ENCODE data around the gene NDST3.

NDST3 gene

DNA sequence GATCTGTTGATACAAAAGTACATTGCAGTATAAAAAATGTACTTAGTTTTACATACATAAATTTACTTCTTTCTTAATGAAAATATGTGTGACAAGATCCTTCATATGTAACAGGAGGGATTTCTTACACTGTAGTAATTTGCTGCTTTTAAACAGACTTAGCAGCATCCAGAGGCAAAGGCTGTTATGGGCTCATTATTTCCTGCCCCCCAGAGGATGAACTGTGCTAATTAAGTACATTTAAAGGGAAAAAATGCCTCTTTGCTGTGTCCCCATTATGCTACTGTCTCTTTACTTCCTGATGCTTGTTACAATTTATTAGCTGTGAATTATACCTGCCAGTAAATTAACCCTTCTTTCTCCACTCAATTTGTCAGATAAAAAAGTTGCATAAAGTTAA, 47.1 kb downstream of the NDST3 start:
- DNase-seq (ENCODE audit: low read depth): no peak

DNA sequence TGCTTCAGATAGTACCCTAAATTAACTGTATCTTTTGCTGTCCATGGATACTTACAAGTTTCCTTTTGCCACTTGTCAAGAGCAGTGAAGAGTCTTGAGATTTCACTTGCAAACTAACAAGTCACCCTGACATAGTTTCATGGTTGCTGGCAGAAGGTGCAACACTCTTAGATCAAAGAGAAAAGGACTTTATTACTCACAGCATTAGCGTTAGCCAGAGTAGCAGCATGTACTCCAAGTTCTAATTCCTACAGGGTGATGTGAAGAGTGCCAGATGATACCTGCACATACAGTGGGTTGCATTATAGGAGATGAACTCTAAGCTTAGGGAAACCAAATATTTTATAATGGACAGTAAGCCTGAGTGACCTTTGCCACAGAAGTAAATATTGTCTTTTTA, 47.9 kb downstream of the NDST3 start:
- no peak for DNase-seq (ENCODE audit: low read depth)

DNA sequence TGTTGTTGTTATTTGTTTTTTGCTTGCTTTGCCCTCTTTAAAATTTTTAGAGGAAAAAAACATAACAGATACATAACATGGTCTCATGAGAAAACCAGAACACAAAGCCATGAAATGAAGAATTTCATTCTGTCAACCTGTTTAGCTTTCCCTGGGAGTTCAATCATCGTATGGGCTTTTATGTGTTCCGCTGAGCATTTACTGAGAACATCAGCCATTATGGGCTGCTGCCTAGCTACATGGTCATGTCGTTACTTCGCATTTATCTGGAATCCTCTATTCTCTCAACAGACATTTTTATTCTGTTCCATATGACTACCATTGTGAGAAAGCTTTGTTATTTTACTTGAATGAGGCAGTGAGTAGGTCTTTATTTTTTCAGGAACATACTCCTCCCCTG, 51.4 kb downstream of the NDST3 start:
- DNase-seq (ENCODE audit: low read depth): no peak

DNA sequence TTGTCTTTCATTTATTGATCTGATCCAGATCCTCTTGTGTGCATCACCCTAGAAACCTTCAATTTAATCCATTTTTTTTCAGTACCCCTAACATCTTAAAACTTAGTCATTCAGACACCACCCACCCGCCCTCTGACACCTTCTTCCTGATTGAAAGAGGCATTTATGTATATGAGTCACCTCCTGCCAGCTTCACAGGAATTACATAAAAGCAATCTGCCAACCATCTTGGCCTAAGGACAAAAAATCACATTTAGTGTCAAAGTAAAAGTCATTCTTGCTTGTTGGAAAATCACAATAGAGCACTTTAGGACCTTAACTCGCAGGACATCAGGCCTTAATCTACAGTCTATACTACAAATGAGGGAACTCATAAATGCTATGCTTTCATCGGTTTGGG, 52.1 kb downstream of the NDST3 start:
- DNase-seq (ENCODE audit: low read depth): peak; percentile 13

DNA sequence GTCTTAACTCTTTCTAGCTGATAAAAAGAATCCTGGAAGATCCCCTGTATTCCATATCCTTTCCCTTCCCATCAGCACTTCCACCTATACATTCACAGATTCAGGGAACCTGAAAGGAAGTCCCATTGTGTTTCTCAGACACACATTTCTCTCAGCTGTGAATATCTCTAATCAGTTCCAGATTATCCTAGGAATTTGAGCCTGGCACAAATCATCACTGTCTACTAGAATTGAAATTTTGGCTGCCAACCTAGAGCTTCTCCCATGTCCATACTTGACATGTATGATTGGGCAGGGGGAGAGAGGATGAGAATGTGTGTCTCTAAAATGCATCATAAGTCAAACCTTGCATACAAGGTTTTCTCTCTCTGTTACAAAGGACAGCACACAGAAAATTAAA, 53.1 kb downstream of the NDST3 start:
- DNase-seq (ENCODE audit: low read depth): no peak

DNA sequence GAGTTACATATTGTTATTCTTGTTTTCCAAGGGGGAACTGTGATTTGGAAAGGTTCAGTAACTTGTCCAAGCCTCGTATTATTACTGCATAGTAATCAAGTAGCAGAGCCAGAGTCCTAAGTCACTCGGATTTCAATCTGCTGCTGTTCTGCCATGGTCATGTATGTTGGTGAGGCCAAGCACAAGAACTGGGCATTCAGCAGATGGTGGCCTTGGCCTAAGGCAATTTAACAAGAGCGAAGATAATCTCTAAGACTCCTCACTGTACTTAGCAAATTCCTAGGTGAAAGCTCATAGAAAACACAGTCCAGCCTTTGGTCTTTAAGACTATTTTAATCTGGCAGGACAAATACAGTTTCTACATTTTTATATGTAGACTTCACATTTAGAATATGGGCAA, 64.8 kb downstream of the NDST3 start:
- no peak for DNase-seq (ENCODE audit: low read depth)

DNA sequence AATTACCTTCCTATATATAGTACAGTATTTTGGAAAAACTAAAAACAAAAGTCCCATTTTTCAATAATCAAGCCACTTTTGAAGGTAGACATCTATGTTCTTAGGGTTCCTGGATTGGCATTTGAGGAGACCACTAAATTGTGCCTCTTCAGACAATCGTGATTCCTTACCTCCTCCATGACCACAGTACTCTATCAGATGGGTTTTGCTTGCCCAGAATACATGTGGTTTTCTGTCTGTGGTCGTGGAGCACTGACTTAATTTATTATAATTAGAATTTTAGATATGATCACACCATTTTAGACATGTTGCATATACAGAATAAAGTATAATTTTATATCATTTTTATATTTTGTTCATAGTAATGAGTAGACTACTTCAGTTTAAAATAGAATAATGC, 67.9 kb downstream of the NDST3 start:
- no peak for DNase-seq (ENCODE audit: low read depth)

DNA sequence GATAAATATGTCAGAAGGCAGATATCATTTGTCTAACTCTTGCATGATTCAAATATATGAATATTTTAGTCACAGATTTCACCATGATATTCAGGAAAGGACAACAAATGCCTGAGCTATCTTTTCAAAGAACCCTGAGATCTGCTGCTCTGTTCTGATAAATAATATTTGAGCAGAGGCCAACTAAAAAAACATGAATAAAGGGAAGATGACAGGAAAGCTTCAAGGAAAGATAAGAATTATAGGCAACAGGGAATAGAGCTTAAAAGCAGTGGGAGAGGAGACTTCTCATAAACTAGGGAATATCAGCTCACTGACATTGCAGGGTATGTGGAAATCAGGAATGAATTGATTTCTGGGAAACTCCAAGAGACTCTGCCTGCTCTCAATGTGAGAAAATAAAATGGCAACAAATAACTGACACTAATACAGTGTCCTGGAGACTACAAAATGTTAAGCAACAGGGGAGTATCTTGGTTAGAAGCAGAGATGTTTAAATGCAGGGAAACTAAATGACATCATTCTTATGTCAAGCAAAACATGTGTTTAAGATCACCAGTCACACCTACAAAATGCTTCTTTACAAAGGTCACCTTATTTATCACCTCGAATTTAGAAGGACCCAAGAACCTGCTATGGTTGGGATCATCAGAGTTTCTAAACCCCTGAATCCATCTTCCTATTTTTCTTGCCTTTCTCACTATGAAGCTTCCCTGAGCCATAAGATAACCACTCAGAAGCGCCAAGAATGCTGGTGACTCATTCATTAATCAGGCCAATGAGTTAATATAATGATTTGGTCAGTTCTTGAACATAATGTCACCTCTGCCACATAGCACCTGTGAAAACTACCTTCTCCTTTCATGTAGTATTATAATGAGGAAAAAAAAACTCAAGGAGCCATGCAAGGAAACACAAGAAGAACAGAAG, 78.1 kb downstream of the NDST3 start:
- no peak for DNase-seq (ENCODE audit: low read depth)

DNA sequence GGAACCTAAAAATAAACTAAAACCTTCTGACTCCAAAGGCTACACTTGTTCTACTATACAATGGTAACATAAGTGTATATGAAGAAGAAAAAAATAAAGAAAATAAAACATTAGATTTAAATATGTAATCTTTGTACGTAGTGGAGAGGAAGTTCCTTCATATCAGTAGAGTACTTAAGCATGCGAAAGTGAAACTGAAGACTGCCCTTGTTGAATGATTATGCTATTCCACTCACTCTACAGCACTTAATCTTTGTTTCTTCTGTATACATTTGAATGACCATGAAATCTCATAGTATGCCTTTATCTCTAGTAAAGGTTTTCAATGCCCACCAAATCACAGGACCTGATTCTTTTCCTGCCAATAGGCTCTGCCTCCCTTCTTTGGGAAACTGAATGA, 78.9 kb downstream of the NDST3 start:
- no peak for DNase-seq (ENCODE audit: low read depth)

DNA sequence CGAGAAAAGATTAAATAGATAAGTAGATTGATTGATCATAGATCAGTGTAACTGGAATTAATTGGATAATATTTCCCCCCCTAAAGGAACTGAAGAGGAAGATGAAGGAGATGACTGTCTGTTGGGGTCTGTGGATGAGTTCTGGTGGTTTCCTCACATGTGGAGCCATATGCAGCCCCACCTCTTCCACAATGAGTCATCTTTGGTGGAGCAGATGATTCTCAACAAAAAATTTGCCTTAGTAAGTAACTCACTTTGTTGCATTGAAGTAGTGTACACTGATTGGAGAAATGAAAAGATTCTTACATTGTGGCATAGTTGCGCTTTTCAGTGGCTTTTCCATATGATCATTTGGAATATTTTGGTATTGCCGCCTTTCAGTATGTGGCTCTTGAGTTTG, 80.4 kb downstream of the NDST3 start:
- no peak for DNase-seq (ENCODE audit: low read depth)

DNA sequence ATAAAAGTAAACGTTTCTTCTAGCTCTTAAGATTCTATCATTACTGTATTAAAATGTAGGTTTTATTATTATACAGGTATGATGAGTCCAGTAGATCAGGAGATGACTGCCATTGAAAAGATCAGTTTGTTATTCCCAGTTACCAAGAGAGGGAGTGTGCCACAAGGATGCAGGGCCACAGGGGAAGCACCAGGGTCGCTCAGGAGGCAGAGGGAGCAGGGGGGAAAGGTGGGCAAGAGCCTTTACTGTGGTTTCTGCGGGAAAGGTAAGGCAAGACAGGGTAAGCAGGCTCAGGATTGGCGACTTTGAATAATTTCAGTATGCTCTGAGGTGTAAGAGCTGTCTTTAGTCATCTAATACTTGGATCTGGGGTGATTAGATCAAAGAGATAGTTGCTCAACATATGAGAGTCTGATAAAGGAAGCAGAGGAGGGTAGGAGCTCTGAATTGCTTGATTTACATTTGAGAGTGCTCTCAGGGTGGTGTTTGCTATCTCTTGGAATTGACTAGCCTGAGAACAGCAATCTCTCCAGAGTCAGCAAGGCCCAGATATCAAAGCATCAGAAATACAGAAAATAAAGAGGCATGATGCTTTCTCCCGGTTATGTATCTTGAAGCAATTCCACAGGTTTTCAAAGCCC, 86.0 kb downstream of the NDST3 start:
- no peak for DNase-seq (ENCODE audit: low read depth)

DNA sequence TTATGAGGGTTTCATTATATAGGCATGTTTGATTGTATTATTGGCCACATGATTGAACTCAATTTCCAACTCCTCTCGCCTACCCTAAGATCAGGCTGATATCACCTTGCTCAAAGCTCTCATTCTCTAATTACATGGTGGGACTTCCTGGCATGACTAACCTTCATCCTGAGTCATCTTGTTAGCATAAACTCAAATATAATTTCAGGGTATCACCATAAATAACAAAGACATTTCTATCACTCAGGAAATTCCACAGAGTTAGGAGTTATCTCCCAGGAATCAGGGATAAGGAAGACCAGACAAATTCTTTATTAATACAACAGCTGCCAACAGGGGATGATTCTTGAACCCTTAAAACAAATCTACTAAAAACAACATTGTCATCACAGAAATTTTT, 90.7 kb downstream of the NDST3 start:
- no peak for DNase-seq (ENCODE audit: low read depth)

DNA sequence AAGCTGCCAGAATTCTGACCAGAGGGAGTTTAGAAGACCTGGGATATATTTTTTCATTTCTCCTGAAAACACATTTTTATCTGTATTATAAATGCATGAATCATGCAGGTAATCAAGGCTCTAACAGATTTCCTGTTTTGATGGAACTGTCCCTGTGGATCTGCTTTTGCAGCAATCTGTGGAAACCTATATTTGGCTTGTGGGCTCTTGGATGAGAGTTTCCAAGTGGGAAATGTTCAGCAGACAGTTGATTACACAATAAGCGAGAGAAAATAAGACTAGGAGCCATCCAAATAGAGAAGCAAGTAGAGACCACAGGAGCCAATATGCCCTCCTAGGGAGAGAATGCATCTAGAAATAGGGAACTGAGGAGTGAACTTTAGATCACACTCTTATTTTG, 105.0 kb downstream of the NDST3 start:
- DNase-seq (ENCODE audit: low read depth): no peak

DNA sequence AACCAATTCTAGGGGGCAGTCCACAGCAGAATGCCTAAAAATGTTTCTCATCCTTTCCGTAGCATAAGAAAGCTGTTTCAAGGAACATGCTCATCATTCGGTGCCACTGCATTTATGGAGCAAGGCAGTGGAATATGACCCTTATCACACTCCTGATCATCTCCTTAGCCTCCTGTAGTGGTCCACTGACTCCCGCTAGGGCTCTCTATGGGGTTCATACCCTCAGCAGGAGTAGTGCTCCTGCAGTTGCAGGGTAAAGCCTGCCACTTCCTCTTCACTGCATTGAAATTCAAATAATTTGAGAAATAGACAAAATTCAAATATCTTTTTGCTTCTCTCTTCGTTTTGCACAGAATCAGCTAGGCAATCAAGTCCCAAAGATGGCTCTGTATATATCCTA, 107.0 kb downstream of the NDST3 start:
- no peak for DNase-seq (ENCODE audit: low read depth)

DNA sequence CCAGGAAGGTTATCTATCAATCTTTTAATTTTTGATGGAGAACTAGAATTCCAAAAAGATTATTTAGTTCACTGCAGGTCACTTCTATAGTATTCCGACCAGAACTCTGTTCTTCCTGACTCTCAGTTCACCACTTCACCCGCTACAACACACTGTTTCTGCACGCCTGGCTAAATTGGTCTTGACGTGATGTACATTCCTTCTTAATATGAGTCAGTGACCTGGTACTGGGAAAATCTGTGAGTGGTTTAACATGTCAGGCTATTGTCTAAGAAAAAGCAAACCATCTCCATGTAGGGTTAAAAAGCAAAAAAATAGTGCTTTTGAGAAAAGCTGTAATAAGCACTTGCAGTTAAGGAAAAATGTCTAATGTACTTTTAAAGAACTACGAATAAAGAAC, 120.4 kb downstream of the NDST3 start:
- DNase-seq (ENCODE audit: low read depth): no peak

DNA sequence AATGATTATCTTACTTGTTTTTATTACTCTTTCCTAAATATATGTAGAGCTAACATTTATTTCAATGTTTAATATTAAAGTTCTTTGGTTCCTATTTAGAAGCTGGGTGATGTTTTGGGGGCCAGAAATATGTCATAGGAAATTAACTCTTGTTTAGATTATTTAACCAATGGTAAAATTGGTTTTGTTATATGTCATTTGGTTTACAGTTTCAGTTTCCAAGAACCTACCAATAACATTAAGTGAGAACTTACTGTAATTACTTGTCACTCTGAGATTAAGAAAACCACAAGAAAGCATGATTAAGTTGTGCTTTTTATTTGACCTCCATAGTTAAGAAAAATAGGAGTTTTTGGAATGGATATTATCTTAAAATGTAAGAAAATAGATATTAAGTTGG, 121.2 kb downstream of the NDST3 start:
- DNase-seq (ENCODE audit: low read depth): no peak

DNA sequence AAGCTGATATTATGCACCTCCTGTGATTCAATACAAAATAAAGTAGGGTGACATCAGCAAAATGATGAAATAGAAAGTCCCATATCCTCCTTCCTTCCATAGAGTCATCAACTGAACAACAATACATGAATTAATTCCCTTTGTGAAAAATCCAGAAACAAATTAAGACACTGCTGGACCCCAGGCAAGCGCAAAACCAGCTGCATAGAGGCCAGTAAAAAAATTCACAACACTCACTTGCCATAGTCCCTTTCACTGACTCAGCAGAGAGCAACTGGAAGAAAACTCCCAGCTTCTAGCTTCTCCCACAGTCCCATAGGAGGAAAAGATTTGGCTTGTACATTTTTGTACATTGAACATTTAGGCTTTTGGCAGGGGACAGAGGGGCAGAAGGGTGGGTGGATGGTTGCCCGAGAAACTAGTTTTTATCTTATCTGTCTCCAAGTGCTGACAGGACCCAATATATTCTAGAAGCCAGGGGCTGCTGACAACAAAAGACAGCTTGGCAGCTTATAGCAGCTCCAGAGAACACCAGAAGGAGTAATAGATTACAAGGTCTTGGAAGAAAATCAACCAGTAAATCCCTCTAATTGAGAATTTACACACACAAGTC, 124.6 kb downstream of the NDST3 start:
- DNase-seq (ENCODE audit: low read depth): no peak

DNA sequence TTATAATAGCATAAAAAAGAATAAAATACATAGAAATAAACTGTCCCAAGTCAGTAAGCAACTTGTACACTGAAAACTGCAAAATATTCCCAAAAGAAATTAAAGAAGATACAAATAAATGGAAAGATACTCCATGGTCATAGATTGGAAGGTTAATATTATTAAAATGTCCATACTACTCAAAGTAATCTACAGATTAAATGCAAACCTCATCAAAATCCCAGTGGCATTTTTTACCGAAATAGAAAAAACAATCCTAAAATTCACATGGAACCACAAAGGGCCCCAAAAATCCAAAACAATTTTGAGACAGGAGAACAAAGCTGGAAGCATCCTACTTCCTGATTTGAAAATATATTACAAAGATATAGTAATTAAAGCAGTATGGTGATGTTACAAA, 133.0 kb downstream of the NDST3 start:
- no peak for DNase-seq (ENCODE audit: low read depth)

DNA sequence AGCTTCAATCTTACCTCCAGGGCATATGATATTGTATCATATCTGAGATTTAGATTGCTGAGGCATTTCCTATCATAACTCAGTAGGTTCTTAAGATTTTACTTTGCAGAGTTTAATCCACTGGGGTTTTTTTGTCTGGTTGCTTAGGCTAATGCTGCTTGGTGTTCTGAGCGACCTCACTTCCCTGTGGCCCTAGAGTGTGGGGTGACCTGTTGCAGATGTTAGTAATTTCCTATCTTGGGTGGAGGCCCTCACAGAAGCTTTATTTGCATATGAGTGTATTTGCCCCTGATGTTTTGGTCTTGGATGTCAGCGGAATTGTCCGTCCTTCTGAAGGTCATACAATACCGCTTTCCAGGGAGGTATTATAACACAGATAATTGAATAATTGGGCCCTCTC, 137.1 kb downstream of the NDST3 start:
- DNase-seq (ENCODE audit: low read depth): no peak

DNA sequence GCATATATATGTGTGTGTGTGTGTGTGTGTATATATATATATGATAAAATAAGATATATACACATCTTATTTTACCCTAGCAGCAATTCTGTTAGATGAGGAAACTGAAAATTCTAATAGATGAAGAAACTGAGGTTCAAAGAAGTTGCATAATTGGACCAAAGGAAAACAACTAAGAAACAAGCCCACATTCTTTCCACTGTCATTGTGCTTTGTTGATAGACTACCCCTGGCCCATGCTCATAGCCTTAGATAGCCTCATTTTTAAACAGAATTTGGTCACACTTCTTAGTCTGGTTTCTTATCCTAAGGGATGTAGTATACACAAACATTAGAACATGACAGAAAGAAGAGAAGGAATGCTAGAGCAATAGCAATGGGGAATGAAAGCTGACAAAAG, 138.8 kb downstream of the NDST3 start:
- DNase-seq (ENCODE audit: low read depth): no peak

DNA sequence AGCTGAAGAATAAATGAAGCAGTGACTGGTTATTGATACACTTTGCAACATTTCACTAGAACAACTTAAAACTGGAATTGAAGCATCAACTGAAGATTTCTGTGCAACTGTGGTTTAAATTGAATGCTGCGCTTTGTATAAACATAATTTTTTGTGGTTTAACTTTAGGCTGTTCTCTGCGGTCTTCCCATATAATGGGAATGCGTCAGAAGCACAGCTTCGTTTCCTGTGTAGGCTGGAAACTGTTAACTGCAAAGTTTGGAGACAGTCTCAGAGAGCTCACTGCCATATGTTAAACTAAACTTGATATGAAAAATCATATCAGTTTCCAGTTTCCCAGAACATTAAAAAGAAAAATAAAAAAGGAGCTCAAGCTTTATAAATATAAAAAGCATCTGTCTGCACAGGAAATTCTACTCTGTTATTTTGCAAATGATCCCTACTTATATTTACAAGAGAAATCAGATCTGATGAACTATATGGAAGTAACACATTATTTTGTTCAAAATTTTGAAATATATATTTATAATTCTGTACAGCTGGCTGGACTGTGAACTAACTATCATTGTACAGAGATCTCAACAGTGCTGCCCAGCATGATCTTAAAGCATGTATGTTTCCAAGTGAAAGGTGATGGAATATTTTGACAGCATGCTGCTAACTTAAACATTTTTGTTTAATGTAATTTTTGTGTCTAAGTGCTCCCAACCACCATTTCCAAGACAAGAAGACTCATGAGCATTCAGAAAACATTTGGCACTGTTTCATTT, 139.9 kb downstream of the NDST3 start:
- peak; percentile 45 for DNase-seq (ENCODE audit: low read depth)

DNA sequence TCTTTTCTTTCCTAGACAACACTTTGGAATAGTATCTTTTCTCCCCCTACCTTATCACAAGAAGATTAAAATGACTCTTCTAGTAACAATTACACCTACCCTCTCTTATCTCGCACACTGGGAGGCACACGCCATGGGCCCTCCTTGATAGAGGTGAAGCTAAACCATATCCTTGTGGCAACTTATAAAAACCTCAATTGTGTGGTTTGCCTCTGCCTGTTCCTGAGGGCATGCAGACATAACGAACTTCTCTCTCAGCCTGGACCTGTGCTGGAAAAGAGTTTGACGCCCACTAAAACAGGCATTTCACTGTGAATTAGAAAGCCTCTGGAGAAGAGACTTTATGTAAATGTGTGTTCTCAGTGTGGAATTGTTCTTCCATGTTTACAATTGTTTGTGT, 141.2 kb downstream of the NDST3 start:
- DNase-seq (ENCODE audit: low read depth): no peak

DNA sequence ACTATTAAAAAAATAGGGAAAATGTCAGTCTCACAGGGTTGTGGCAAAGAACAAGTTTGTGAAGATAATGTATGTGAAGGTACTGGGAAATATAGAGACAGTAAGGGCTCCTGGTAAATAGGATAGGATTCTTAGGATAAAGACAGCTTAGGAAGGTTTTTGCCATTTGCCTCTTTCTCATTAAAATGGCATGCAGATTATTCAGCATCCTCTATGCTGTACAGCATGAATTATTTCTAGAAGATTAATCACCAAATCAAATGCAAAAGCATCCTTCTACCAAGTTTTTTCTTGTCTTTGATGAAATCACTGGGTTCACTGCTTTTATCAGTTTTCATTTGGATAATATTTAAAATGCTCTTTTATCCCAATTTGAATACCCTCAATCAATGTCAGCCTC, 142.8 kb downstream of the NDST3 start:
- DNase-seq (ENCODE audit: low read depth): no peak
